IPS-20b (cell line): ENCODE measurements around the gene LONRF3.

Experiments used
- H3K27ac ChIP-seq: one replicate; pipeline ENCODE4 v1.5.1; 2013; ENCODE audit warnings: low read length
- H3K27me3 ChIP-seq: 2 replicates; pipeline ENCODE4 v1.6.1; 2013; ENCODE audit warnings: mild to moderate bottlenecking, low read length, inconsistent platforms; ENCODE audit not compliant: insufficient read depth
- H3K36me3 ChIP-seq: 2 replicates; pipeline ENCODE4 v1.6.1; 2013; ENCODE audit warnings: low read depth, mild to moderate bottlenecking, inconsistent platforms, low read length, moderate library complexity; ENCODE audit not compliant: insufficient read depth
- H3K4me1 ChIP-seq: 2 replicates; pipeline ENCODE4 v1.6.1; 2013; ENCODE audit warnings: mild to moderate bottlenecking, control low read depth, inconsistent platforms, low read length, moderate library complexity; ENCODE audit not compliant: insufficient read depth
- H3K4me3 ChIP-seq: 2 replicates; pipeline ENCODE4 v1.5.1; 2013; ENCODE audit warnings: mild to moderate bottlenecking, low read length, inconsistent platforms
- H3K9ac ChIP-seq: 2 replicates; pipeline ENCODE4 v1.6.1; 2013; ENCODE audit warnings: low read depth, mild to moderate bottlenecking, inconsistent platforms, low read length, moderate library complexity
- H3K9me3 ChIP-seq: 2 replicates; pipeline ENCODE4 v1.6.1; 2013; ENCODE audit warnings: mild to moderate bottlenecking, low read depth, low read length, inconsistent platforms; ENCODE audit not compliant: insufficient read depth

Gene LONRF3

GRCh38 chrX:119055687-119056086, 81.3 kb downstream of the LONRF3 start:
- H3K4me1 ChIP-seq = no peaks in the 10 kb centered on the region

GRCh38 chrX:119062750-119063374, 88.4 kb downstream of the LONRF3 start:
- Histone ChIP-seq H3K4me1 (no peaks in the 10 kb centered on the region; the same call in 1 of the 2 replicates), H3K9ac (no peak overlapping the region), H3K36me3 (no peaks in the 10 kb centered on the region), H3K27ac (no peak overlapping the region), H3K27me3 (peaks cover 12% of the 10 kb centered on the region; the same call in 1 of the 2 replicates), H3K4me3 (no peak overlapping the region), H3K9me3 (no peaks in the 10 kb centered on the region)

More at GRCh38 chrX:119055687-119056086, 81.3 kb downstream of the LONRF3 start:
- H3K9me3 ChIP-seq = no peaks in the 10 kb centered on the region
- H3K9ac ChIP-seq = no peak overlapping the region
- no peak overlapping the region for H3K27ac ChIP-seq
- no peaks in the 10 kb centered on the region for H3K36me3 ChIP-seq
- H3K4me3 ChIP-seq = no peak overlapping the region
- no peaks in the 10 kb centered on the region for H3K27me3 ChIP-seq

DNA sequence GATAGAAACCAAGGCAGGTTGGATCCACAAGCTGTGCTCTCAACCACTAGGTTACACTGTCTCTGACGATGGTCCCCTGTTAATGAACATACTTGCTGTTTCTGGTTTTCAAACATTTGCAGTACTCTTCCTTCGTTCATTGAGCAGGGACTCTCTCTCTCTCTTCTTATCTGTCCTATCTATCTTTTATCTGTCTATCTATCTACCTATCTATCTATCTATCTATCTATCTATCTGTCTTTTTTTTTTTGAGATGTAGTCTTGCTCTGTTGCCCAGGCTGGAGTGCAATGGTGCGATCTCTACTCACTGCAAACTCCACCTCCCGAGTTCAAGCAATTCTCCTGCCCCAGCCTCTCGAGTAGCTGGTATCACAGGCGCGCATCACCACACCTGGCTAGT, 89.0 kb downstream of the LONRF3 start:
- H3K36me3 ChIP-seq = no peaks in the 10 kb centered on the region
- H3K9me3 ChIP-seq = no peaks in the 10 kb centered on the region
- no peaks in the 10 kb centered on the region; the same call in 1 of the 2 replicates for H3K4me1 ChIP-seq
- peaks cover 13% of the 10 kb centered on the region; the same call in 1 of the 2 replicates for H3K27me3 ChIP-seq
- no peak overlapping the region for H3K4me3 ChIP-seq
- H3K9ac ChIP-seq = no peak overlapping the region
- H3K27ac ChIP-seq = no peak overlapping the region

GRCh38 chrX:119067023-119067739, 92.8 kb downstream of the LONRF3 start:
- no peaks in the 10 kb centered on the region for H3K9me3 ChIP-seq
- H3K4me1 ChIP-seq = no peaks in the 10 kb centered on the region; the same call in 1 of the 2 replicates
- no peak overlapping the region for H3K27ac ChIP-seq
- H3K36me3 ChIP-seq = no peaks in the 10 kb centered on the region
- H3K4me3 ChIP-seq = no peak overlapping the region
- no peak overlapping the region for H3K9ac ChIP-seq
- peaks cover 13% of the 10 kb centered on the region; the same call in 1 of the 2 replicates for H3K27me3 ChIP-seq
